SK-N-MC (cell line): ENCODE data around the gene CES4A.

Experiments
- EZH2 ChIP-seq: fragments of 200-600 bp; sonication (generic); IDR thresholded peaks from one replicate; pipeline ENCODE4 v1.6.1; 2017; ENCODE audit warnings: antibody characterized with exemption
- POLR2AphosphoS5 ChIP-seq: IDR thresholded peaks from 2 replicates; pipeline ENCODE4 v1.6.1; 2012; ENCODE audit warnings: mild to moderate bottlenecking, low read depth, low read length, borderline replicate concordance

GRCh38 chr16:66959704-66960161 is 28.7 kb upstream of the CES4A start:
- TF ChIP-seq POLR2AphosphoS5 (no peak), EZH2 (no peak)
